Endothelial cell of umbilical vein (primary cell): ENCODE results near the gene IMPA2. TPM values are rescaled to one million over a fixed set of nuclear protein-coding genes. Genes with fewer than 3 reads are reported as not detected.

Source experiments
- BruUV-seq: library from RNA; stranded (reverse); fragments of 400-500 nt; replicated peaks from 2 replicates; lab custom pipeline; 2021; lab: Mats Ljungman, UMichigan
- CTCF ChIA-PET: fragments of 300-600, 350-600 bp; sonication (Branson Sonifier 250); formaldehyde crosslinking; loops from one replicate; lab custom pipeline; 2021; ENCODE audit warnings: antibody characterized with exemption, inconsistent platforms; lab: Charles Lee
- POLR2A ChIA-PET: fragments of 300-600, 350-600 bp; sonication (Branson Sonifier 250); formaldehyde crosslinking; loops from one replicate; lab custom pipeline; 2021; ENCODE audit warnings: antibody characterized with exemption, inconsistent platforms; lab: Charles Lee
- DNase-seq: peaks from one replicate; pipeline ENCODE4 v3.0.0-alpha.2; 2011; ENCODE audit warnings: low read depth, low spot score
- FAIRE-seq: peaks from 2 replicates; lab custom pipeline; 2011; peaks lifted over from hg19 to GRCh38; lab: Jason Lieb, UNC
- H2AFZ ChIP-seq: 2 replicates; pipeline ENCODE4 v1.6.0; 2012; ENCODE audit warnings: low read depth, low read length, control low read depth, inconsistent platforms
- H3K27ac ChIP-seq: 2 replicates; pipeline ENCODE4 v1.5.1; 2011; ENCODE audit warnings: low read depth, mild to moderate bottlenecking, control low read depth, low read length, moderate library complexity; ENCODE audit not compliant: insufficient read depth
- H3K27me3 ChIP-seq, 2 experiments: 2 replicates each; pipeline versions ENCODE4 v1.6.0 to v1.6.1; 2011; ENCODE audit warnings: low read length in 2 of 2, mixed read lengths in 1 of 2; ENCODE audit not compliant: control insufficient read depth in 2 of 2, insufficient read depth in 2 of 2
- H3K36me3 ChIP-seq, 2 experiments: 2 replicates in 1 of 2; 3 replicates in 1 of 2; pipeline ENCODE4 v1.5.1; 2011; ENCODE audit warnings: low read length in 2 of 2, mild to moderate bottlenecking in 1 of 2, moderate library complexity in 1 of 2; ENCODE audit not compliant: control insufficient read depth in 2 of 2, insufficient read depth in 2 of 2; ENCODE audit errors: extremely low read depth in 1 of 2
- H3K4me1 ChIP-seq: 3 replicates; pipeline ENCODE4 v1.5.1; 2011; ENCODE audit warnings: mild to moderate bottlenecking, low read length; ENCODE audit not compliant: control insufficient read depth, insufficient read depth; ENCODE audit errors: extremely low read depth
- H3K4me2 ChIP-seq: 2 replicates; pipeline ENCODE4 v1.6.1; 2011; ENCODE audit warnings: low read length, control low read depth, mixed read lengths; ENCODE audit not compliant: insufficient read depth
- H3K4me3 ChIP-seq, 3 experiments: fragments of 200-600 bp in 1 of 3; sonication (generic), shearing (Covaris generic) in 1 of 3; replicated peaks in 1 of 3; 2 replicates each; pipeline ENCODE4 v1.5.1; 2011 to 2016; ENCODE audit warnings: control low read depth in 3 of 3, low read length in 3 of 3, mild to moderate bottlenecking in 2 of 3, inconsistent platforms in 1 of 3, low read depth in 1 of 3, moderate library complexity in 1 of 3; ENCODE audit not compliant: insufficient read depth in 1 of 3
- H3K79me2 ChIP-seq: 2 replicates; pipeline ENCODE4 v1.6.0; 2012; ENCODE audit warnings: low read length, inconsistent platforms; ENCODE audit not compliant: control insufficient read depth, insufficient read depth
- H3K9ac ChIP-seq: replicated peaks from 2 replicates; pipeline ENCODE3; 2011; ENCODE audit warnings: low read length, control low read depth; ENCODE audit not compliant: insufficient read depth; ENCODE audit errors: extremely low read depth
- H3K9me1 ChIP-seq: replicated peaks from 3 replicates; pipeline ENCODE4 v1.6.0; 2011; ENCODE audit warnings: mild to moderate bottlenecking, low read length; ENCODE audit not compliant: control insufficient read depth, insufficient read depth; ENCODE audit errors: extremely low read depth
- H3K9me3 ChIP-seq: replicated peaks from 2 replicates; pipeline ENCODE4 v1.5.1; 2012; ENCODE audit warnings: low read length, inconsistent platforms; ENCODE audit not compliant: control insufficient read depth, insufficient read depth
- H4K20me1 ChIP-seq: replicated peaks from 2 replicates; pipeline ENCODE3; 2011; ENCODE audit warnings: mild to moderate bottlenecking, low read length; ENCODE audit not compliant: control insufficient read depth, insufficient read depth; ENCODE audit errors: extremely low read depth
- CTCF ChIP-seq, 2 donors: IDR thresholded peaks; 1 replicate in 1 of 2; 2 replicates in 1 of 2; pipeline ENCODE4 v1.5.1; 2011; ENCODE audit warnings: low read length in 2 of 2, mild to moderate bottlenecking in 2 of 2, moderate library complexity in 2 of 2, control low read depth in 1 of 2, inconsistent platforms in 1 of 2, low read depth in 1 of 2; ENCODE audit not compliant: insufficient read depth in 1 of 2; ENCODE audit errors: extremely low read depth in 1 of 2
- EZH2 ChIP-seq: IDR thresholded peaks from 2 replicates; pipeline ENCODE4 v1.6.1; 2012; ENCODE audit warnings: borderline replicate concordance, low read depth, mild to moderate bottlenecking, moderate library complexity, low read length, inconsistent platforms; ENCODE audit not compliant: severe bottlenecking
- FOS ChIP-seq: IDR thresholded peaks from 2 replicates; pipeline ENCODE4 v1.6.1; 2011; ENCODE audit warnings: mild to moderate bottlenecking, low read length, moderate library complexity, borderline replicate concordance; ENCODE audit not compliant: insufficient read depth
- GATA2 ChIP-seq: IDR thresholded peaks from 2 replicates; pipeline ENCODE4 v1.7.0; 2011; ENCODE audit warnings: low read depth, mild to moderate bottlenecking, moderate library complexity, mixed read lengths, low read length; ENCODE audit not compliant: insufficient read length, insufficient read depth
- JUN ChIP-seq: IDR thresholded peaks from 2 replicates; pipeline ENCODE4 v1.6.1; 2011; ENCODE audit warnings: borderline replicate concordance, low read depth; ENCODE audit not compliant: insufficient read length, insufficient read depth
- MAX ChIP-seq: IDR thresholded peaks from 2 replicates; pipeline ENCODE4 v1.6.1; 2011; ENCODE audit not compliant: insufficient read depth, insufficient read length
- MYC ChIP-seq: IDR thresholded peaks from one replicate; pipeline ENCODE4 v1.6.1; 2011; ENCODE audit warnings: mild to moderate bottlenecking, low read depth, low read length
- POLR2A ChIP-seq: IDR thresholded peaks from 2 replicates; pipeline ENCODE4 v1.6.1; 2012; ENCODE audit warnings: low read depth, mild to moderate bottlenecking, control low read depth, low read length
- POLR2AphosphoS5 ChIP-seq: IDR thresholded peaks from 2 replicates; pipeline ENCODE4 v1.6.1; 2012; ENCODE audit warnings: low read depth, mild to moderate bottlenecking, control low read depth, low read length, moderate library complexity; ENCODE audit not compliant: insufficient read depth
- dilution Hi-C: fragments of 300-500 bp; cut with MboI; formaldehyde crosslinking; loops from one replicate; pipeline ENCODE4 v1.15.0; 2019; ENCODE audit warnings: low sequenced_read_pairs; ENCODE audit not compliant: extremely low pct_ligation_motif_present
- intact Hi-C: fragments of 100-400 bp; cut with micrococcal nuclease; formaldehyde crosslinking; loops from one replicate; pipeline ENCODE4 v1.10.0; 2022
- polyA plus RNA-seq, 4 experiments: library from polyadenylated mRNA; depleted of rRNA in 3 of 4; stranded (reverse) in 3 of 4; unstranded in 1 of 4; fragments of >200 nt; gene quantifications; 2 replicates each; pipeline versions ENCODE4 v1.2.1 to v1.2.3, GENCODE V29; 2011 to 2012; ENCODE audit warnings: missing spikeins in 1 of 4
- total RNA-seq: library from RNA; stranded (reverse); gene quantifications from 2 replicates; pipeline ENCODE4 v1.2.3, GENCODE V29; 2021

IMPA2 gene
- total and polyA plus RNA-seq, 2 donors (not counting 3 experiments of a cell fraction or from before 2014, with no cell fraction given) = 6.1 to 8.0 TPM

GRCh38 chr18:12036201-12036751 lies 55.0 kb downstream of the IMPA2 start:
- Histone ChIP-seq H3K9me1 (no peaks in the 10 kb centered on the region), H3K4me2 (no peak overlapping the region), H3K4me3 (no peak overlapping the region), H3K27me3 (peaks cover 5 to 7% of the 10 kb centered on the region in 2 experiments), H3K9ac (no peak overlapping the region), H3K9me3 (no peaks in the 10 kb centered on the region), H4K20me1 (no peaks in the 10 kb centered on the region), H3K36me3 (no peaks in the 10 kb centered on the region), H3K4me1 (peaks cover 2% of the 10 kb centered on the region), H2AFZ (no peak overlapping the region), H3K27ac (no peak overlapping the region), H3K79me2 (no peaks in the 10 kb centered on the region)
- DNase-seq (no peak), FAIRE-seq (no peak)
- ChIA-PET CTCF (interaction anchor here (9.8 kb wide), 1 partner anchor 97 kb away, joined by 159 read pairs; no protein-coding TSS in a partner anchor), POLR2A (no interaction called here)
- no TSS peak for BruUV-seq
- dilution Hi-C loops = no loop called here
- TF ChIP-seq POLR2A (no peak), EZH2 (no peak), CTCF (IDR thresholded peaks at IDR 0.05; ENCODE audit: extremely low read depth in 1 of 2, insufficient read depth in 1 of 2, low read depth in 1 of 2, low read length in 2 of 2) (no peak), FOS (no peak), MYC (no peak), GATA2 (no peak), MAX (no peak), POLR2AphosphoS5 (no peak), JUN (no peak)
- intact Hi-C loops = loop anchor here (5.0 kb wide), 2 partner anchors 54 to 184 kb away; partner anchors contain the start of genes CHMP1B and IMPA2
